Measurements from ENCODE around the gene ACE.

GRCh38 chr17:63482509-63482908 lies 5.6 kb downstream of the ACE start:
- TF ChIP-seq SALL2 (tag by site-specific recombination; IDR thresholded peaks at IDR 0.05; ENCODE audit: borderline replicate concordance): no peak
- no peak for TF ChIP-seq CTCF (tag by site-specific recombination; IDR thresholded peaks at IDR 0.05)
- no peak for TF ChIP-seq ZNF223 (tag by site-specific recombination; IDR thresholded peaks at IDR 0.05)
- TF ChIP-seq WT1 (tag by site-specific recombination; IDR thresholded peaks at IDR 0.05): no peak
- TF ChIP-seq ZNF560 (tag by site-specific recombination; IDR thresholded peaks at IDR 0.05; ENCODE audit: borderline replicate concordance): no peak
- no peak for TF ChIP-seq ZBTB8A (tag by site-specific recombination; IDR thresholded peaks at IDR 0.05)
- TF ChIP-seq SP7 (tag by site-specific recombination; IDR thresholded peaks at IDR 0.05): no peak
- no peak for TF ChIP-seq ZBTB7A (tag by site-specific recombination; IDR thresholded peaks at IDR 0.05; ENCODE audit: low read depth)
- TF ChIP-seq ZNF280D (tag by site-specific recombination; IDR thresholded peaks at IDR 0.05): no peak
- no peak for TF ChIP-seq ZFHX2 (tag by site-specific recombination; conservative IDR thresholded peaks at IDR 0.05)
- no peak for TF ChIP-seq KLF16 (tag by site-specific recombination; IDR thresholded peaks at IDR 0.05)
- no peak for TF ChIP-seq PRDM4 (tag by site-specific recombination; IDR thresholded peaks at IDR 0.05)
- no peak for TF ChIP-seq ZNF280C (tag by site-specific recombination; IDR thresholded peaks at IDR 0.05)
- no peak for TF ChIP-seq RBAK (tag by site-specific recombination; IDR thresholded peaks at IDR 0.05)

Measured in HEK293 (cell line).